Astrocyte (in vitro differentiated cells and primary cell): ENCODE results near the gene NEK10. TPM values are rescaled to one million over a fixed set of nuclear protein-coding genes. Genes with fewer than 3 reads are reported as not detected.

Experiments
- DNase-seq: peaks from one replicate; pipeline ENCODE4 v3.0.0-alpha.2; 2010; ENCODE audit warnings: low read depth
- FAIRE-seq: peaks from 2 replicates; lab custom pipeline; 2011; peaks lifted over from hg19 to GRCh38; lab: Jason Lieb, UNC
- H2AFZ ChIP-seq: 2 replicates; pipeline ENCODE4 v1.6.0; 2012; ENCODE audit warnings: low read depth, low read length, inconsistent platforms
- H3K27ac ChIP-seq: 2 replicates; pipeline ENCODE4 v1.5.1; 2011; ENCODE audit warnings: low read depth, low read length, inconsistent platforms
- H3K27me3 ChIP-seq: 2 replicates; pipeline ENCODE4 v1.6.0; 2011; ENCODE audit warnings: low read length, inconsistent platforms; ENCODE audit not compliant: insufficient read depth
- H3K36me3 ChIP-seq: 2 replicates; pipeline ENCODE4 v1.5.1; 2011; ENCODE audit warnings: low read length, inconsistent platforms; ENCODE audit not compliant: insufficient read depth
- H3K4me1 ChIP-seq: 2 replicates; pipeline ENCODE4 v1.5.1; 2011; ENCODE audit warnings: low read length, inconsistent platforms; ENCODE audit not compliant: insufficient read depth
- H3K4me2 ChIP-seq: 2 replicates; pipeline ENCODE4 v1.6.0; 2012; ENCODE audit warnings: low read length, inconsistent platforms
- H3K4me3 ChIP-seq: 2 replicates; pipeline ENCODE4 v1.5.1; 2011; ENCODE audit warnings: low read depth, mild to moderate bottlenecking, low read length, inconsistent platforms; ENCODE audit not compliant: insufficient read depth
- H3K79me2 ChIP-seq: 2 replicates; pipeline ENCODE4 v1.6.0; 2012; ENCODE audit warnings: mild to moderate bottlenecking, low read length, inconsistent platforms; ENCODE audit not compliant: insufficient read depth
- H3K9ac ChIP-seq: 2 replicates; pipeline ENCODE4 v1.6.0; 2012; ENCODE audit warnings: mild to moderate bottlenecking, low read length, inconsistent platforms
- H3K9me3 ChIP-seq: 2 replicates; pipeline ENCODE4 v1.5.1; 2012; ENCODE audit warnings: low read depth, mild to moderate bottlenecking, low read length, inconsistent platforms; ENCODE audit not compliant: insufficient read depth
- H4K20me1 ChIP-seq: 2 replicates; pipeline ENCODE4 v1.6.0; 2012; ENCODE audit warnings: low read length, inconsistent platforms; ENCODE audit not compliant: insufficient read depth
- H3K27ac Mint-ChIP-seq: one replicate; pipeline ENCODE4 v1.8.0; 2021; ENCODE audit warnings: mild to moderate bottlenecking, mixed read lengths; ENCODE audit not compliant: unreplicated experiment
- H3K27me3 Mint-ChIP-seq: one replicate; pipeline ENCODE4 v1.8.0; 2021; ENCODE audit warnings: low read depth, mixed read lengths; ENCODE audit not compliant: unreplicated experiment
- H3K36me3 Mint-ChIP-seq: one replicate; pipeline ENCODE4 v1.8.0; 2021; ENCODE audit warnings: low read depth, mixed read lengths; ENCODE audit not compliant: unreplicated experiment
- H3K4me1 Mint-ChIP-seq: one replicate; pipeline ENCODE4 v1.8.0; 2021; ENCODE audit warnings: low read depth, mixed read lengths; ENCODE audit not compliant: unreplicated experiment
- H3K4me3 Mint-ChIP-seq: one replicate; pipeline ENCODE4 v1.8.0; 2021; ENCODE audit warnings: mild to moderate bottlenecking, moderate library complexity, mixed read lengths; ENCODE audit not compliant: unreplicated experiment
- H3K9me3 Mint-ChIP-seq: one replicate; pipeline ENCODE4 v1.8.0; 2021; ENCODE audit warnings: mild to moderate bottlenecking, mixed read lengths; ENCODE audit not compliant: unreplicated experiment
- CTCF ChIP-seq: IDR thresholded peaks from 2 replicates; pipeline ENCODE4 v1.5.1; 2011; ENCODE audit warnings: low read depth, mild to moderate bottlenecking, inconsistent platforms, low read length, moderate library complexity; ENCODE audit not compliant: insufficient read depth
- EZH2 ChIP-seq: IDR thresholded peaks from 2 replicates; pipeline ENCODE4 v1.6.1; 2012; ENCODE audit warnings: mild to moderate bottlenecking, low read length, inconsistent platforms; ENCODE audit not compliant: insufficient read depth
- total RNA-seq: library from RNA; stranded (reverse); gene quantifications from 2 replicates; pipeline ENCODE4 v1.2.1, GENCODE V29; 2021

NEK10 gene
- total RNA-seq, 1 donor from 2014 or later: 3.2 TPM

DNA sequence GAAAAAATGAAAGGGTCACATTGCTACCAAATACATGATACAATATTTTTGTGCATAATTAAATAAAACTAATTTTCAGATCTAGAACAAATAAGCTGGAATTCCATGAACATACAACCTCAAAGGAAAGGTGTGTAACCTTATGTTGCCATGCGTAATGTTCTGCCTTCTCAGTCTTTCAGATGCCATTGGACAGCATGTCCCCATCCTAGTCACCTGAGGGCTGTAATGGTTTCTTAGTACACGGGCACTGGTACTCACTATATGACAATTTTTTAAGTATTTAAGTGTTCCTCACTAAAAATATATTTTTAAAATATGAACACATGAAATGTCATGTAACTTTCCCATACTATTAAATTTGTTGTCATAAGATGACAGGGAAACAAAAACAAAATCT lies 24.1 kb downstream of the NEK10 start:
- peaks cover 6% of the 10 kb centered on the region for H3K36me3 ChIP-seq
- H3K9ac ChIP-seq: no peak overlapping the region
- no peak for TF ChIP-seq EZH2
- no peaks in the 10 kb centered on the region for H3K79me2 ChIP-seq
- H3K27ac Mint-ChIP-seq: no peak overlapping the region
- H3K36me3 Mint-ChIP-seq: peaks cover 7% of the 10 kb centered on the region
- no peak overlapping the region for H3K4me3 ChIP-seq
- no peak overlapping the region for H3K4me2 ChIP-seq
- peaks cover 5% of the 10 kb centered on the region for H3K4me1 Mint-ChIP-seq
- H3K4me3 Mint-ChIP-seq: no peak overlapping the region
- DNase-seq (no peak), FAIRE-seq (no peak)
- H4K20me1 ChIP-seq: no peaks in the 10 kb centered on the region
- no peak overlapping the region for H3K27ac ChIP-seq
- no peaks in the 10 kb centered on the region for H3K27me3 ChIP-seq
- H3K4me1 ChIP-seq: no peaks in the 10 kb centered on the region
- H3K9me3 Mint-ChIP-seq: no peaks in the 10 kb centered on the region
- H3K27me3 Mint-ChIP-seq: no peaks in the 10 kb centered on the region
- no peak overlapping the region for H2AFZ ChIP-seq
- H3K9me3 ChIP-seq: no peaks in the 10 kb centered on the region

GRCh38 chr3:27344192-27344591 lies 25.0 kb downstream of the NEK10 start:
- Histone ChIP-seq H4K20me1 (no peaks in the 10 kb centered on the region), H3K9me3 (no peaks in the 10 kb centered on the region), H3K9ac (no peak overlapping the region), H3K27ac (no peak overlapping the region), H2AFZ (no peak overlapping the region), H3K36me3 (peaks cover 6% of the 10 kb centered on the region), H3K4me1 (no peaks in the 10 kb centered on the region), H3K4me3 (no peak overlapping the region), H3K27me3 (no peaks in the 10 kb centered on the region), H3K79me2 (no peaks in the 10 kb centered on the region), H3K4me2 (no peak overlapping the region)
- H3K27me3 Mint-ChIP-seq: no peaks in the 10 kb centered on the region
- H3K36me3 Mint-ChIP-seq: peaks cover 7% of the 10 kb centered on the region
- H3K4me3 Mint-ChIP-seq: no peak overlapping the region
- no peak for FAIRE-seq
- no peak for DNase-seq
- H3K4me1 Mint-ChIP-seq: peaks cover 5% of the 10 kb centered on the region
- H3K9me3 Mint-ChIP-seq: no peaks in the 10 kb centered on the region
- TF ChIP-seq EZH2 (no peak), CTCF (no peak)
- no peak overlapping the region for H3K27ac Mint-ChIP-seq

- Histone ChIP-seq H3K27ac (no peak overlapping the region), H3K27me3 (no peaks in the 10 kb centered on the region), H3K4me1 (no peaks in the 10 kb centered on the region), H2AFZ (no peak overlapping the region), H3K36me3 (peaks cover 6% of the 10 kb centered on the region), H4K20me1 (no peaks in the 10 kb centered on the region), H3K79me2 (no peaks in the 10 kb centered on the region), H3K4me2 (no peak overlapping the region), H3K9me3 (no peaks in the 10 kb centered on the region), H3K4me3 (no peak overlapping the region), H3K9ac (no peak overlapping the region)
- DNase-seq (no peak), FAIRE-seq (no peak)
- Mint-ChIP-seq H3K4me3 (no peak overlapping the region), H3K4me1 (peaks cover 5% of the 10 kb centered on the region), H3K27ac (no peak overlapping the region), H3K9me3 (peaks cover 7% of the 10 kb centered on the region), H3K27me3 (no peaks in the 10 kb centered on the region), H3K36me3 (peaks cover 4% of the 10 kb centered on the region)
- TF ChIP-seq CTCF (no peak), EZH2 (no peak)
These were observed 26.9 kb downstream of the NEK10 start for GRCh38 chr3:27342267-27342666.
